ENCODE measurements around the gene CRTC1. TPM values are rescaled to one million over a fixed set of nuclear protein-coding genes. Genes with fewer than 3 reads are reported as not detected.
A peak's percentile ranks its signal among the peaks of the same experiment; 100 is the strongest.

The CRTC1 gene
- total and polyA plus RNA-seq, 2 experiments from 2014 or later: 1.2 to 5.1 TPM

DNA sequence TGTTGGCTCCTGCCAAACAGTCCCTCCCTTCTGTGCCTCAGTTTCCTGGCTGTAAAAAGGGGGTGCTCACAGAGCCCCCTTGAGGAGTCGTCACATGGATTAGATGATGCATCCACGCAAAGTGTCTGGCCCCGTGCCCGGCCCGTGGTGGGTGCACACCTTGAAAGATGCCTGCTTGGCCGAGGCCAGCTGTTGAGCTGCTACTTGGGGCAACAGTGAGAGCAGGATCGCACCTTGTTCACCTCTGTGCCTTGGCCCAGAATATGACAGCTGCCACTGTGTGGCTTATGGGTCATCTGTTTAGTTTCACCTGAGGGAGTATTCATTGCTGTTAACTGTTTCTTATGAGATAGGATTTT, 17.7 kb downstream of the CRTC1 start:
- Histone ChIP-seq H3K9ac (no peak overlapping the region), H3F3A (ENCODE audit: insufficient read depth) (no peaks in the 10 kb centered on the region; the same call in 1 of the 2 replicates), H2AFZ (peak overlapping the region; percentile 82), H3K27me3 (replicated peaks; ENCODE audit: insufficient read depth) (no peaks in the 10 kb centered on the region), H3K27ac (peak overlapping the region; percentile 49; the same call in 1 of the 2 replicates), H3K79me2 (ENCODE audit: insufficient read depth) (peaks cover 66% of the 10 kb centered on the region), H3K36me3 (ENCODE audit: low read depth) (no peaks in the 10 kb centered on the region), H4K20me1 (ENCODE audit: insufficient read depth) (no peaks in the 10 kb centered on the region; the same call in 1 of the 2 replicates), H3K9me2 (ENCODE audit: insufficient read depth) (no peaks in the 10 kb centered on the region), H3K4me2 (ENCODE audit: unreplicated experiment) (peak overlapping the region; percentile 82), H3K4me1 (ENCODE audit: insufficient read depth) (peaks cover 6% of the 10 kb centered on the region; the same call in 1 of the 2 replicates), H3K9me3 (ENCODE audit: low read depth) (no peaks in the 10 kb centered on the region), H3K4me3 (peak overlapping the region; percentile 70)
- no peak for DNase-seq
- 16 to 18% methylated on average over 7 of the region's 7 CpGs for WGBS, 2 experiments (ENCODE audit: low coverage in 1 of 2, low lambda C conversion rate in 2 of 2, missing lambda C conversion rate in 2 of 2)
- in situ Hi-C loops (cut with MboI): no loop called here
- no peak for TF ChIP-seq EZH2phosphoT487 (IDR thresholded peaks at IDR 0.05; ENCODE audit: insufficient read depth, low read depth)
- no peak for TF ChIP-seq EZH2 (IDR thresholded peaks at IDR 0.05; ENCODE audit: insufficient read depth, poor library complexity, severe bottlenecking)

DNA sequence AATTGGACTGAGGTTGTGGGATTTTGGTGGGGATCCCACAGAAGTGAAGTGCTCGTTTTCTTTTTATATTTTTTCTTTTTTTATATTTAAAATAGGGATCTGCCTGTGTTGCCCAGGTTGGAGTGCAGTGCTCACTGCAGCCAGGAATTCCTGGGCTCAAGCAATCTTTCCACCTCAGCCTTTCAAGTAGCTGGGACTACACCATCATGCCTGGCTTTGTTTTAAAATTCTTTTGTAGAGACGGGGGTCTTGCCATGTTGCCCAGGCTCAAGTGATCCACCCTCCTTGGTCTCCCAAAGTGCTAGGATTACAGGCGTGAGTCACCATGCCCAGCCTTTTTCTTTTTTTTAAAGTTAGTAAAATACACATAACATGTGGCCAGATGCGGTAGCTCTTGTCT, 20.6 kb downstream of the CRTC1 start:
- H3K27me3 ChIP-seq (replicated peaks; ENCODE audit: insufficient read depth): no peaks in the 10 kb centered on the region
- no peak overlapping the region for H3K27ac ChIP-seq
- no peak overlapping the region for H3K9ac ChIP-seq
- 79 to 82% methylated on average over 4 of the region's 4 CpGs for WGBS, 2 experiments (ENCODE audit: low coverage in 1 of 2, low lambda C conversion rate in 2 of 2, missing lambda C conversion rate in 2 of 2)
- in situ Hi-C loops (cut with MboI): no loop called here
- peaks cover 70% of the 10 kb centered on the region for H3K79me2 ChIP-seq (ENCODE audit: insufficient read depth)
- H3K9me2 ChIP-seq (ENCODE audit: insufficient read depth): no peaks in the 10 kb centered on the region
- no peak for DNase-seq
- H2AFZ ChIP-seq: no peak overlapping the region
- no peaks in the 10 kb centered on the region; the same call in 1 of the 2 replicates for H4K20me1 ChIP-seq (ENCODE audit: insufficient read depth)
- no peak for TF ChIP-seq EZH2 (IDR thresholded peaks at IDR 0.05; ENCODE audit: insufficient read depth, poor library complexity, severe bottlenecking)
- H3K4me1 ChIP-seq (ENCODE audit: insufficient read depth): peaks cover 6% of the 10 kb centered on the region; the same call in 1 of the 2 replicates
- H3F3A ChIP-seq (ENCODE audit: insufficient read depth): no peaks in the 10 kb centered on the region; the same call in 1 of the 2 replicates
- H3K4me3 ChIP-seq: no peak overlapping the region
- H3K36me3 ChIP-seq (ENCODE audit: low read depth): no peaks in the 10 kb centered on the region
- no peaks in the 10 kb centered on the region for H3K9me3 ChIP-seq (ENCODE audit: low read depth)
- no peak overlapping the region for H3K4me2 ChIP-seq (ENCODE audit: unreplicated experiment)

DNA sequence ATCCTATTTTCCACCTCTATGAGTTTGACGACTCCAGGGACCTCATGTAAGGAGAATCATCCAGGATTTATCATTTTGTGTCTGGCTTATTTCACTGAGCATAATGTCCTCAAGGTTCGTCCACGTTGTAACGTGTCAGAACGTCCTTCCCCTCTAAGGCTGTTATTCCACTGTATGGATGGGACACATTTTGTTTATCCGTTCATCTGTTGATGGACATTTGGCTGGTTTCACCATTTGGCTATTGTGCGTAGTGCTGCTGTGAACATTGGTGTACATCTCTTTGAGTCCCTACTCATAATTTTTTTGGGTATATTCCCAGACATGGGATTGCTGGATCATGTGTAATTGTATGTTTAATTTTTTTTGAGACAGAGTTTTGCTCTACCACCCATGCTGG, 21.5 kb downstream of the CRTC1 start:
- TF ChIP-seq EZH2phosphoT487 (IDR thresholded peaks at IDR 0.05; ENCODE audit: insufficient read depth, low read depth): no peak
- TF ChIP-seq EZH2 (IDR thresholded peaks at IDR 0.05; ENCODE audit: insufficient read depth, poor library complexity, severe bottlenecking): no peak
- no peak overlapping the region for H2AFZ ChIP-seq
- no peaks in the 10 kb centered on the region; the same call in 1 of the 2 replicates for H4K20me1 ChIP-seq (ENCODE audit: insufficient read depth)
- no peaks in the 10 kb centered on the region; the same call in 1 of the 2 replicates for H3F3A ChIP-seq (ENCODE audit: insufficient read depth)
- H3K4me3 ChIP-seq: no peak overlapping the region
- no peaks in the 10 kb centered on the region for H3K27me3 ChIP-seq (replicated peaks; ENCODE audit: insufficient read depth)
- no peaks in the 10 kb centered on the region for H3K9me3 ChIP-seq (ENCODE audit: low read depth)
- WGBS, 2 experiments (ENCODE audit: low coverage in 1 of 2, low lambda C conversion rate in 2 of 2, missing lambda C conversion rate in 2 of 2): 71 to 73% methylated on average over 7 of the region's 7 CpGs
- H3K9me2 ChIP-seq (ENCODE audit: insufficient read depth): no peaks in the 10 kb centered on the region
- H3K4me1 ChIP-seq (ENCODE audit: insufficient read depth): peaks cover 6% of the 10 kb centered on the region; the same call in 1 of the 2 replicates
- peaks cover 64% of the 10 kb centered on the region for H3K79me2 ChIP-seq (ENCODE audit: insufficient read depth)
- no peak overlapping the region for H3K27ac ChIP-seq
- in situ Hi-C loops (cut with MboI): no loop called here
- DNase-seq: no peak
- H3K4me2 ChIP-seq (ENCODE audit: unreplicated experiment): no peak overlapping the region
- H3K36me3 ChIP-seq (ENCODE audit: low read depth): no peaks in the 10 kb centered on the region
- H3K9ac ChIP-seq: no peak overlapping the region

DNA sequence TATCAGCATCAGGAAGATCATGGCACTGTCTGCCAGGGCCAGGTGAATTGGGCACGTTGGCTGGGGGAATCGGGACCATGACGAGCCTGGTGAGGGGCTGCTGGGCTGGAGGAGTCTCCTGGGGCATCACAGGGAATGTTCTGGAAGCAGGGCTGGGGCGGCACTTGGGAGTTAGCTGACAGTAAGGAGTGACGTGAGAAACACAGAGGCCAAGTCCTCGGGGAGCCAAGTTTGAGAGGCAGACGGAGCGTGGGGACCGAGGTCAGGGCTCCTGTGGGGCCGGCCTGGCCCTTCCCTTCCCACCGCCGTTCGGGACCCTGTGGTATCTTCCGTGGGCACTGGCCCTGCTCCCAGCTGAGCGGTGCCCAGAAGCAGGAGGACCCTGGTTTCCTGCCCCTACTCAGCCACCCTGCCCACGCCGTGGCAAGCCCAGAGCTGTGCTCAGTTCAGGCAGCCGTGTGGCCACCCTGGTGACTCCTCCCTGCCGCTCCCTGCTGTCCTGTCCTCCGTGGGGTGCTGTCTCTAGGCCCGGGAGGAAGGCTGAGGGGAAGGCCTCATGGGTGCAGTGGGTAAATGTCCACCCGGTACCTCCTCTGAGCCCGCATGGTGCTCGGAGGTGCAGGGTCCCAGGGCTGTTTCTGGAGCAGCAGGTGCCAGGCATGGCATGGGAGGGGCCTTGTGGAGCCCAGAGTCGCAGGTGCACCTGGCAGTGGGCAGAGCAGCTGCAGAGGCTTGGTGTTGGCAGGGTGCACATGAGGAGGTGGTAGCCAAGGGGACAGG, 25.2 kb downstream of the CRTC1 start:
- Histone ChIP-seq H3K4me2 (ENCODE audit: unreplicated experiment) (no peak overlapping the region), H3K9ac (no peak overlapping the region), H2AFZ (no peak overlapping the region), H3K27me3 (replicated peaks; ENCODE audit: insufficient read depth) (no peaks in the 10 kb centered on the region), H4K20me1 (ENCODE audit: insufficient read depth) (no peaks in the 10 kb centered on the region; the same call in 1 of the 2 replicates), H3K79me2 (ENCODE audit: insufficient read depth) (peaks cover 57% of the 10 kb centered on the region), H3K9me3 (ENCODE audit: low read depth) (no peaks in the 10 kb centered on the region), H3K9me2 (ENCODE audit: insufficient read depth) (no peaks in the 10 kb centered on the region), H3K4me1 (ENCODE audit: insufficient read depth) (no peaks in the 10 kb centered on the region), H3K36me3 (ENCODE audit: low read depth) (no peaks in the 10 kb centered on the region), H3F3A (ENCODE audit: insufficient read depth) (no peaks in the 10 kb centered on the region), H3K4me3 (no peak overlapping the region), H3K27ac (no peak overlapping the region)
- TF ChIP-seq EZH2phosphoT487 (IDR thresholded peaks at IDR 0.05; ENCODE audit: insufficient read depth, low read depth) (no peak), EZH2 (IDR thresholded peaks at IDR 0.05; ENCODE audit: insufficient read depth, poor library complexity, severe bottlenecking) (no peak)
- WGBS, 2 experiments (ENCODE audit: low coverage in 1 of 2, low lambda C conversion rate in 2 of 2, missing lambda C conversion rate in 2 of 2): 51 to 58% methylated on average over 22 to 25 of the region's 25 CpGs
- no peak for DNase-seq
- in situ Hi-C loops (cut with MboI): no loop called here
